Measurements from ENCODE around the gene DLK1. TPM values are rescaled to one million over a fixed set of nuclear protein-coding genes. Genes with fewer than 3 reads are reported as not detected.

Gene DLK1
- total RNA-seq, 1 donor, result not detected

- peaks cover 17% of the 10 kb centered on the region for H3K27me3 ChIP-seq (ENCODE audit: insufficient read depth, low read length)
- no peak overlapping the region for H3K4me2 ChIP-seq (ENCODE audit: insufficient read depth, low read length)
- no peak overlapping the region for H3K4me3 ChIP-seq (ENCODE audit: insufficient read depth, low read length)
- H3K36me3 ChIP-seq (ENCODE audit: insufficient read depth, low read length), result no peaks in the 10 kb centered on the region
- DNase-seq (ENCODE audit: insufficient read length, low spot score, missing footprints), result no peak
- H3K4me1 ChIP-seq (ENCODE audit: insufficient read depth, low read length), result no peaks in the 10 kb centered on the region
- H2AFZ ChIP-seq (ENCODE audit: low read length), result no peak overlapping the region
- H4K20me1 ChIP-seq (ENCODE audit: insufficient read depth, low read length), result no peaks in the 10 kb centered on the region
- no peak for TF ChIP-seq CTCF (IDR thresholded peaks at IDR 0.05; ENCODE audit: extremely low read depth, low read depth, low read length)
- no peaks in the 10 kb centered on the region for H3K9me3 ChIP-seq (ENCODE audit: low read depth, low read length)
- no peak overlapping the region for H3K27ac ChIP-seq (ENCODE audit: low read depth, low read length)
- H3K79me2 ChIP-seq (ENCODE audit: insufficient read depth, low read length), result no peaks in the 10 kb centered on the region
Measured at GRCh38 chr14:100714258-100714892, 12.3 kb upstream of the DLK1 start.

- no peak for TF ChIP-seq CTCF (IDR thresholded peaks at IDR 0.05; ENCODE audit: extremely low read depth, low read depth, low read length)
- Histone ChIP-seq H3K9me3 (ENCODE audit: low read depth, low read length) (no peaks in the 10 kb centered on the region), H3K27ac (ENCODE audit: low read depth, low read length) (no peak overlapping the region)
Measured at GRCh38 chr14:100715332-100715731, 11.4 kb upstream of the DLK1 start.

GRCh38 chr14:100715803-100716202 lies 10.9 kb upstream of the DLK1 start:
- no peaks in the 10 kb centered on the region for H3K9me3 ChIP-seq (ENCODE audit: low read depth, low read length)
- H4K20me1 ChIP-seq (ENCODE audit: insufficient read depth, low read length), result no peaks in the 10 kb centered on the region
- no peak overlapping the region for H3K4me2 ChIP-seq (ENCODE audit: insufficient read depth, low read length)
- peaks cover 18% of the 10 kb centered on the region for H3K27me3 ChIP-seq (ENCODE audit: insufficient read depth, low read length)
- H3K79me2 ChIP-seq (ENCODE audit: insufficient read depth, low read length), result no peaks in the 10 kb centered on the region
- no peaks in the 10 kb centered on the region for H3K4me1 ChIP-seq (ENCODE audit: insufficient read depth, low read length)
- no peak for DNase-seq (ENCODE audit: insufficient read length, low spot score, missing footprints)
- no peak for TF ChIP-seq CTCF (IDR thresholded peaks at IDR 0.05; ENCODE audit: extremely low read depth, low read depth, low read length)
- no peak overlapping the region for H3K4me3 ChIP-seq (ENCODE audit: insufficient read depth, low read length)
- H3K27ac ChIP-seq (ENCODE audit: low read depth, low read length), result no peak overlapping the region
- no peak overlapping the region for H2AFZ ChIP-seq (ENCODE audit: low read length)
- no peaks in the 10 kb centered on the region for H3K36me3 ChIP-seq (ENCODE audit: insufficient read depth, low read length)

More at GRCh38 chr14:100715332-100715731, 11.4 kb upstream of the DLK1 start:
- Histone ChIP-seq H3K4me1 (ENCODE audit: insufficient read depth, low read length) (no peaks in the 10 kb centered on the region), H3K36me3 (ENCODE audit: insufficient read depth, low read length) (no peaks in the 10 kb centered on the region), H3K4me2 (ENCODE audit: insufficient read depth, low read length) (no peak overlapping the region), H4K20me1 (ENCODE audit: insufficient read depth, low read length) (no peaks in the 10 kb centered on the region), H3K79me2 (ENCODE audit: insufficient read depth, low read length) (no peaks in the 10 kb centered on the region), H3K4me3 (ENCODE audit: insufficient read depth, low read length) (no peak overlapping the region), H2AFZ (ENCODE audit: low read length) (no peak overlapping the region), H3K27me3 (ENCODE audit: insufficient read depth, low read length) (peaks cover 18% of the 10 kb centered on the region)
- DNase-seq (ENCODE audit: insufficient read length, low spot score, missing footprints), result no peak

GRCh38 chr14:100717386-100717785 lies 9.3 kb upstream of the DLK1 start:
- Histone ChIP-seq H3K27me3 (ENCODE audit: insufficient read depth, low read length) (peaks cover 22% of the 10 kb centered on the region), H3K4me1 (ENCODE audit: insufficient read depth, low read length) (no peaks in the 10 kb centered on the region)
- no peak for TF ChIP-seq CTCF (IDR thresholded peaks at IDR 0.05; ENCODE audit: extremely low read depth, low read depth, low read length)

More at GRCh38 chr14:100717386-100717785, 9.3 kb upstream of the DLK1 start:
- Histone ChIP-seq H3K27ac (ENCODE audit: low read depth, low read length) (no peak overlapping the region), H3K36me3 (ENCODE audit: insufficient read depth, low read length) (no peaks in the 10 kb centered on the region), H3K9me3 (ENCODE audit: low read depth, low read length) (no peaks in the 10 kb centered on the region), H3K4me2 (ENCODE audit: insufficient read depth, low read length) (no peak overlapping the region), H4K20me1 (ENCODE audit: insufficient read depth, low read length) (no peaks in the 10 kb centered on the region), H3K4me3 (ENCODE audit: insufficient read depth, low read length) (no peak overlapping the region), H3K79me2 (ENCODE audit: insufficient read depth, low read length) (no peaks in the 10 kb centered on the region), H2AFZ (ENCODE audit: low read length) (no peak overlapping the region)
- DNase-seq (ENCODE audit: insufficient read length, low spot score, missing footprints), result no peak

All from osteoblast (primary cell).